ENCODE measurements around the gene TSG101.

- TF ChIP-seq POLR2AphosphoS5 (IDR thresholded peaks at IDR 0.05; ENCODE audit: low read depth, low read length) (no peak), TAF1 (IDR thresholded peaks at IDR 0.05; ENCODE audit: low read depth, low read length) (no peak), POLR2A (IDR thresholded peaks at IDR 0.05; ENCODE audit: low read depth, low read length) (no peak), POU2F2 (IDR thresholded peaks at IDR 0.05; ENCODE audit: low read depth, low read length) (no peak), PAX5 (IDR thresholded peaks at IDR 0.05; ENCODE audit: insufficient read depth, low read length, severe bottlenecking) (no peak), SPI1 (IDR thresholded peaks at IDR 0.05; ENCODE audit: low read depth, low read length) (no peak)
Observed at GRCh38 chr11:18575361-18575760, 48.6 kb upstream of the TSG101 start.
